GM19043 (cell line): ENCODE data around the gene PITPNB.

Experiments used
- ATAC-seq: cut with Tn5 transposase; IDR thresholded peaks from one replicate; pipeline ENCODE4 v1.9.1; 2021; ENCODE audit warnings: low read depth; ENCODE audit not compliant: unreplicated experiment

The PITPNB gene

DNA sequence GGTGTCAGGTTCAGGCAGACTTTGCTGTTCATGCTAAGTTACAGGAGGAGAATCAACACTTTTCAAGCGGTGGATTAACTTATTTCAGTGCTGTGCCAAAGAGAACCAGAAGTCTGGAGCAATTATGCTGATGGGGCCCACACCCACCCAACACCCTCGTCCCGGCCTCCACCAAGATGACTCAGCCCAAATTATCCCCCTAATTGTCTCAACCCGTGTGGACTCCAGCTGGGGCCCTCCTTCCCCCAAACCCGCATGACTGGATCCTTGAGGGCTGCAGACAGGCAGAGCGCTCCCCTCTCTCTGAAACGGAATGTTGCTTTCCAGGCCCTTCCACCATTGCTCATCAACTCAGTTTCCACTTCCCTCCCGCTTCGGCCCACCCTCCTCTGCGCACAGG, 82.9 kb downstream of the PITPNB start:
- no peak for ATAC-seq

DNA sequence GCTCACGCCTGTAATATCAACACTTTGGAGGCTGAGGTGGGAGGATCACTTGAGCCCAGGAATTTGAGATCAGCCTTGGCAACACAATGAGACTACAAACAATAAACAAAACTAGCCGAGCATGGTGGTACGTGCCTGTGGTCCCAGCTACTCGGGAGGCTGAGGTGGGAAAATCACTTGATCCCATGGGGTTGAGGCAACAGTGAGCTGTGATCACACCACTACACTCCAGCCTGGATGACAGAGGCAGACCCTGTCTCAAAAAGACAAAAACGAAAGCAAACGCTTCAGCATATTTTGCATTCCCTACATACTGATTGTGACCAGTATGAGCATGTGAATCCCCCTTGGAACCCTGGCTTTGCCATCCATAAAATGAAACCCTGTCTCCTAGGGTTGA, 83.6 kb downstream of the PITPNB start:
- no peak for ATAC-seq

DNA sequence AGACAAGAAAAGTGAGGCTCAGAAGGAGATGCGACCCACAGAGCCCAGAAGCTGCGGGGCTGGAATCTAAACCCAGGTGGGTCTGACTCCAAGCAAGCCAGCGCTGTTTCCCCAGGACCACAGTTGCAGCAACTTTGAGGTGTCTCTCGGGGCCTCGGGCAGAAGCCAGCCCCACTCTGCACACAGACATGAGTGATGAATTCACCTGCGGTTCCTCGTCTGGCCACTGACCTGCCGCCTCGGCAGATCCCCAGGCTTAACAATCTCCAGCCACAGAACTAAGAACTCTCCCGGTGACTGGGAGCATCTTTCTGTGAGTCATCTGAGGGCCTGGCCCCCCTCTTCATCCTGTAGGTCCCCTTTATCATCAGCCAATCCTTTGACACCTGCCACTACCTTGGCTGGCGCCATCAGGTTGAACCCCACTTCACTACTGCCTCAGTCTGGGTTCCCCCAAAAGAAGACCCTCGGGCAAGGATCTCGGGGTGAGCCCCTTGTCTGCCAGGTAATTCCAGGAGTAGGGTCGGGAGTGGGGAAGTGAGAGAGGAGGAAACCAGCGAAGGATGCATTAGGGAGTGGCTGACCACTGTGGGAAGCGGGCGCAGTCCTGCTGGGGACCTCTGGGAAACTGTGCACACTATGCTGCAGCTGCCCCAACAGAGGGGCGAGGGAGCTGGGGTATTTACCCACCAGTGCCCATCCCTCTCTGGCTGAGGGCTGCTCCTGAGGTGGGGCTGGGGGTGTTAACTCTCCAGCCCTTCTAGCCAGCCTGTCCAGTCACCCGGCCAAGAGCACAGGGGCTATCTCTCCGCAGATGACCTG, 84.5 kb downstream of the PITPNB start:
- ATAC-seq = no peak

DNA sequence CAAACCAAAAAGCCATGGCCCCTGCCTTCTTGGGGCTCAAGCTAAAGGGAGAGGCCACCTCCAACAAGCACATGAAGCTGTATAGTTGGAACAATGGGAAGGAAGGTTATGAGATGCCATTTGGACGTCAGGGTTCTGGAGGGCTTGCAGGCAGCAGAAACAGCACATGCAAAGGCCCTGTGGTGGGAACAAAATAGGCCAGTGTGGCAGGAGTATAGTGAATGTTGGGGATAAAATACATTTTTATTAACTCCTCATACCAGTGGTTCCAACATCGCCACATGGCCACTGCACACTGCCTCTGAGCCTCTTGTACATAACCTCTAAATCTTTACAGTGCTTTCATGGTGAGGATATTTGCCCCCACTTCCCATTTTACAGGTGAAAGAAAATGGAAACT, 85.3 kb downstream of the PITPNB start:
- ATAC-seq = no peak

DNA sequence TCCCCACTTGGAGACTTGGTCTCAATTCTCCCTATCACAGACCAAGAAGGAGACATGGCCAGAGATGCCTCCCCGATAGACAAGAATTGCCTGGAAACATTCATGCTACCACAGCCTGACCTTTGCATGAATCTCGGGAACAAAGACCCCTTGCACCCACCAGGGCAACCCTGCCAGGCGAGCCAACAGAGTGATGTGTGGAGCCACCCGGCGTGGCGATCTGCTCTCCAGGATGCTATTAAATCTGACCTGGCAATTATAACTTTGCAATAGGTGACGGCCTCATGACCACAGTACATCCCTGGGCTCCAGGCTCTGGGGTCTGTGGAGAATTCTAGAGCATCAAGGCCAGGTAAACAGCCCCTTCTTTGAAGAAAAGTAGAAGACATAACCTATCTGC, 86.5 kb downstream of the PITPNB start:
- no peak for ATAC-seq

DNA sequence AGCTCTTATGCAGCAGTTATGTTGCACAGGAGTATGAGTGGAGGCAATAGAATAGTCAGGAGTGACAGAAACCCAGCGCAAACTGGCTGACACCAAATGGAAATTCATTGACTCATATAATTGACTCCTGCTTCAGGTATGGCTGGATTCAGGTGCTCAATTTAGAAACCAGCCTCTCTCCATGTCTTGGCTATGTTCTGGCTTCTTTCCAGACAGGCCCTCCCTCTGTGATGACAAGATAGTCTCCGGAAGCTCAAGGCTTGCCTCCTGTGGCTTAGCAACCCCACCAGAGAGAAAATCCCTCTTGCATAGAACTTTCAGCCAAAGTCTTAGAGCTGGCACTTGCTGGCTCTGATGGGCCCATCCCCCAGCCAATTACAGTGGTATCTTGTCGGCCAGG, 89.4 kb downstream of the PITPNB start:
- ATAC-seq = no peak

DNA sequence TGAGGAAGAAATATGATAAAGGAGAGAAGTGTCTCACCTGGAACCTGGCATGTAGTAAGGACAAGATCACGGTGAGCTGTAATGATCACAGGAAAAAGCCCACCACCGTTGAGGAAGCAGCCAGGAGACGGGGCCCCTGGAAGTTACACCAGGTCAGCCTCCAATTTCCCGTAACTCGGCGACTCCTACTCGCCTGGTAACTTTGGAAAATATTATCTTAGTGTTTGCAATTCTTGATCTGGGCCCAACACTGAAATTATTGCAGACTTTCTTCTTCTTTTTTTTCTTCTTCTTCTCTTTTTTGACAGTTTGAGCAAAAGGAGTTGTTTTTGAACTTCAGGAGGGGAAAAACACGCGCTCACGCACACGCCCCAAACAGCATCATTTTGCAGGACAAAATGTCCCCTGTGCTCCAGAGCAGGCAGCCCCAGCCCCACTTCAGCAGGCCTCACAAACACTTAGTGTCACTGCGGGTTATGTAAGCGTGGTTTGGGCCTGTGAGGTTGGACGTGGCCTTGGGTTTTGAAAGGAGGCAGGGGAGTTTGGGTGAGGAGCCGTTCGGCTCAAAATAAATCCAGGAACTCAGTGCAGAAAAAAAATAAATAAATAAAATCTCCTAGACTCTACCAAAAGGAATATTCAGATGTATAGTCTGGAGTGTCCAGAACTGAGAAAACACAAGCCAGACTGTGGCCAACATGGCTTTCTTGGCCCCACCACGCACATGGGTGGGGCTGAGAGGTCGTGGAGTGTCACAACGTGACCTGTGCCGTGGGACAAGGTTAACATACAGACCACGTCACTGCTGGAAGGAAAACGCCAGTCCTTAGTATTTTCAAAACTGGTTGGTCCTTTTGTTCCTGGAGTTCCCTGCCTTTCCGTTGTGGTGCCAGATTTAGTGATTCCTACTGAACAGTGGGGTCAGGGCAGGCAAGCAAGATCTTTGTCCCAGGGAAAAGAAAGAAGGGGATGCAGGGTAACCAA, 91.2 kb downstream of the PITPNB start:
- ATAC-seq = no peak

DNA sequence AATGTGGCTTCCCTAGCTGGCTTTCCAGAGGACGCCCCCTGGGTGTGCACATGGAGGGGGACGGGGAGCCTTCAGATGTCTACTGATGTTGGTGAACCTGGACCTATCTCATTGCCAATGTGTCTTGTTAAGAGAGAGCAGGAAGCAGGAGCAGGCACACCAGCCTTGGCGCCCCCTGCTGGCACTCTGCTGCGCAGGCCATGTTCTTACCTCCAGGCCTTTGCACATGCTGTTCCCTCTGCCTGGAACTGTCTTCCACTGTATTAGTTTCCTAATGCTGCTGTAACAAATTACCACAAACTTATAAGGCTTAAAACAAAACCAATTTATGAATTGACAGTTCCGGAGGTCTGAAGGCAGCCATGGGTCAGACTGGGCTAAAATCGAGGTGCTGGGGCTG, 93.9 kb downstream of the PITPNB start:
- ATAC-seq = no peak

DNA sequence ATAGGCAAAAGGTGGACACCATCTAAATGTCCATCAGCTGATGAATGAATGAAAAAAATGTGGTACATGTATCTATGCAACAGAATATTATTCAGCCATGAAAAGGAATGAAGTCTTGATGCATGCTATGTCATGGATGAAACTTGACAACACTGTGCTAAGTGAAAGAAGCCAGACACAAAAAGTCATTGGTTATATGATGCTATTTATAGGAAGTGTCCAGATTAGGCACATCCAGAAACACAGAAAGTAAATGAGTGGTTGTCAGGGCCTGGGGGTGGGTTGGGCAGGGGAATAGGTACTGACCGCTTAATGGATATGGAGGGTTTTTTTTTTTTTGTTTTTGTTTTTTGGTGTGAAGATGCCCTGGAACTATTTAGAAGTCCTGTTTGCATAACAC, 95.8 kb downstream of the PITPNB start:
- no peak for ATAC-seq

DNA sequence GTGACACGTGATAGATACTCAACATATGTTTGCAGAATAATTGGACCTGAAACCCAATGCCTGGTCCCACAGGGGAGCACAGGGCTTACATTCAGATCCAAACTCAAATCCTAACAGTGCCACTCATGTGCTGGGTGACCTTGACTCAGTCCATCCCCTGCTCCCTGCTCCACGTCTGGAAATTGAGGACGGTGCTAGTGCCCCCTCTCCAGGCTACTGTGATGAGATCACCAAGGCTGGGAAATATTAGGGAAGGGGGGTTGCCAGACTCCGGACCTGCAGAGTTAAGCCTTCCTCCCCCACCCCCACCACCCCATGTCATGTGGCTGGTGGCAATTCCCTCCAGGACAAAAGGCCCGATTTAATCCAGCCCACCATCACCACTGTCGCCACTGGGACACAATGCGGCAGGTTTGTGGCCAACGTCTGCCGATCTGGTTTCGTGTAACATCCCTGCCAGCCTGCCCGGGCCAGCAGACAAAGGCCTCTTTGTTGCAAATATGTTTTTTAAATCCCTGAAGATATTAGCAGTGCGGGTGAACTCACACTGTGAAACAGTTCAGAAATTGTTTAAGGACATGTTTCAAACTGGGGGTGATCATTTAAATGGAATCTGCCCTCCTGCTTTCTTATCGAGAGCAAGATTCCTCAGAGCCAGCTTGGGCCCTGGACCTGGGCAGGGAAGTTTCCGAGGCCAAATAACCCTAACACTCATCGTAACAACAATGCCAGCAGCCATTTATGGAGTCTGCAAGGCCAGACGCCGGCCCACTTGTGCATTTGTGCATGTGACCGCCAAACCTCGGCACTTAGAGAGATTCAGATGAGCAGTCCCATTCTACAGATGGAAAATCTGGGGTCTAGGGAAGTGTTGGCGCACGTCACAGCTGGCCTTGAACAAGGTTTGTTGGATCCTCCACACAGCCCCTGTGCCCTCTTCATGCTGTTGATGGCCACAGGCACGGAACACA, 97.9 kb downstream of the PITPNB start:
- no peak for ATAC-seq

DNA sequence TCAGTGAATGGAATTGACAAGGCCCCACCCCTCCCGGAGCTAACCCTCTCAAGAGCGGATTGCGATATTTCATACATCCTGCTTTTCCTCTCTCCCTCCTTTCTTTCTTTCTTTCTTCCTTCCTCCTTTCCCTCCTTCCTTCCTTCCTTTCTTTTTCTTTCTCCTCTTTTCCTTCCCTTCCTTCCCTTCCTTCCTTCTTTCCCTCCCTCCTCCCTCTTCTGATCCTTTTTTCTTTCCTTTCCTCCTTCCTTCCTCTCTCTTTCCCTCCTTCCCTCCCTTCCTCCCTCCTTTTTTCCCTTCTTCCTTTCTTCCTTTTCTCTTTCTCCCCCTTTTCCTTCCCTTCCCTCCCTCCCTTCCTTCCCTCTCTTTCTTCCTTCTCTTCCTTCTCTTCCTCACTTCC, 102.5 kb downstream of the PITPNB start:
- no peak for ATAC-seq

DNA sequence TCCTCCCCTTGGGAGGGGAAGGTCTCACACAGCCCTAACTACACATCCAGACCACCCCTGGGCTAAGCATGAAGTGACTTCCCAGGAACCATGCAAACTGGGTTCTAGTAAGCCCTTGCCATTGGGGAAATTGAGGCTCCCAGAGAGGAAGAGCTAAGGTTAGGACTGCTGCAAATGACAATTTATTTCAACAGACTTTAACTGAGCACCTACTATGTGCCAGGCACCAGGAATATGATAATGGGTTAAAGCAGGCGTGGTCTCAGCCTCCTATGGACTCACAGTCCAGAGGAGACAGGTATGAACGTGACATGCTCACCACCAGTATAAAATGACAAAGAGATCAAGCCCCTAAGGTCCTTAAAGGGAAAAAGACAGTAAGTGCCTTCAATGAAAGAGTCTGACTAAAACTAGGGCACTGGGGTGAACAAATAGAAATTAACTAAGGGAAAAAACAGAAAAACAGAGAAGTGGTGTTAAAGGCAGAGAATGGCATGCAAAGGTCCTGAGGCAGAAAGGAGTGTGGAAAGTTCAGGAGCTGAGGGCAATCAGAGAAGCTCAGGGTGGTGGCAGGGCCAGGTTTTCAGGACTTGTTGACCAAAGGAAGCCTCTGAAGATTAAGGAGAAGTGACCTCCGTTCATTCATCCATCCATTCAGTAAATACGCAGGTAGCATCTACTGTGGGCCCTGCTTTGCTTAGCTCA, 103.1 kb downstream of the PITPNB start:
- no peak for ATAC-seq

DNA sequence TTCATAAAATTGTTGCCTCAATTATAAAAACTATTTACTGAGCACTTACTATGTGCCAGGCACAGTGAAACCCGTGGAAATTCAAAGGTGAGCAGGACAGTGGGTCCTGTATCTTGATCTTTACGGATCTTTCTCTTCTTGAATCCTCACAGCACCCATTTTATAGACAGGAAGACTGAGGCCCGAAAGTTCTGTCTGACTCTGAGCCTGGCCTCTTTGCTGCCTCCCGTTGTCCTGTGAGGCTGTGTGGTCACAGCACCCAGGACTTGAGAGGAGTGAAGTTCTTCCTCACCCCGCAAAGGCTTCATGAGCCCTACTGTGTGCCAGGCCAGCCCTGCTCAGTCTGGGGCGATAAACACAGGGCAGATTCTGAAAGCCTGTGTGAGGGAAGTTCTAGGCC, 104.1 kb downstream of the PITPNB start:
- ATAC-seq = no peak

DNA sequence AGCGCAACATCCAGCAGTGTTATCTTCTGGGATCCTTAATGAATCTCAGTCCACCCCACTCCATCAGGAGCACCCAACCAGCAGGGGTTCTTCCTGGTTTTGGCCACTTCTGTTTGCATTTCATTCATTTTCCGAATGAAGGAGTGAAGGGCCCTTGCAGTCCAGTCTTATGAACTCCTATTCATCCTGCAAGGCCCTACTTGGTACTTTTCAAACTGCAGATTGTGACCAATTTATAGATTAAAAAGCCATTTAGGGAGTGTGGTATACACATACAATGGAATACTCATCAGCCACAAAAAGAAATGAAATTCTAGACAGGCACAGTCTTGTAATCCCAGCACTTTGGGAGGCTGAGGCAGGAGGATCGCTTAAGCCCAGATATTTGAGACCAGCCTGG, 107.3 kb downstream of the PITPNB start:
- no peak for ATAC-seq

DNA sequence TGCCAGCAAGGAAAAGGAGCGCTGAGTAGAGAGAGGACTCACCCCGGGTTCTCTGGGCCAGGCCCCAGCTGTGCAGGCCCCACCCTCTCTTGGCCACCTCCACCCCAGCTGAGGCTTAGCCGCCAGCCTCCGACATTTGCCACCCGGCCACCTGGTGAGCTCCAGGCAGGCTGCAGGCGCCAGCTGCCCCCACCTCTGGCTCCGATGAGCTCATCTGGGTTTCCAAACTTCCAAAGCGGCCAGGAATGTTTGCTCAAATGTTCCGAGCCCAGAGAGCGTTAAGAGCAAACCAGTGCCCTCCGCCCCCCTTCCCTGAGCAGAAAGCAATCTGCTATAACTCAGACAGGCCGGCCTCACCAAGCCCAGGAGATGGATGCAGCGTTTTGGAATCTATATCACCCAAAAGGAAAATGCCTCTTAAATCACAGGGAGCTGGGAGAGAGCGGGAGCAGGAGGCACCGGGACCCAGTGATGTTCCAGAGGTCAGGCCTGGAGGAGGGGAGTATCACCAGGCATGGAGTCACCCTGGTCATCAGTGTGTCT, 108.4 kb downstream of the PITPNB start:
- no peak for ATAC-seq

DNA sequence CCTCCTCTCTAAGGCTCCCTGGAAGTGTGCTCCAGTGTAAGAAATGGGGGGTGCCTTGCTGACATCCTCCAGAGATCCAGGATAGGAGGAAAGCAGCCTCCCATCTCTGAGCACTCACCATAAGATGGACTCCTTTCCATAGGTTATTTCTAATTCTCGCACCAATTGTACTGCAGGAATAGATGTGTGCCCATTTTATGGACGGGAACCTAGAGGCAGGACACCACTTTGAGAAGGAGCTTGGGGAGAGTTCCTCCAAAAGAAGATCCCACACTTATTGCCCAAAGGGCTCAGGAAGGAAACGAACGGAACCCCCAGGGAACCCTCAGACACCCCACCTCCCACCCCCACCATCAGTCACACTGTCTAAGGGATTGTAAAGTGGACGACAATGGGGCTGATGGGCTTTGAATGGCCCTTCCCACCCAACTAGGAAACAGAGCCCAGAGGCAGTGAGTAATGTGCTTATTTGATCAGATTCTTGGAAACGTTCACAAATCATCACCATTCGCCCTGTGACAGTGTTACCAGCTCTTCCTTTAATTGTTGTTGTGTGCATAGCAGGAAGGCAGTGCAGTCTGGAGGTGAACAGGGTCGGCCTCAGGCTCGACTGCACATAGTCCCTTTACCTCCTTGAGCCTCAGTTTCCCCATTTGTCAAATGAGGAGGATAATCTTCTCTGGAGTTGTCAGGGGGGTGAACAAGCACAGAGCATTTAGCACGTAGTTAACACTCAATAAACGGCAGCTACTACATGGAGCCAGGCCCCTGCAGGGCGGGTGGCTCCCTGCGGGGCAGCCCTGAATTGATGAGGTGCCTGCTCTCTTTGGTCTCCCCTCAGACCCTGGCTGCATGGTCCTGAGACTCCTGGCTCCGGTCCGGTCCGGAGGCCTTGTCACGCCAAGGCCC, 109.1 kb downstream of the PITPNB start:
- ATAC-seq = no peak

DNA sequence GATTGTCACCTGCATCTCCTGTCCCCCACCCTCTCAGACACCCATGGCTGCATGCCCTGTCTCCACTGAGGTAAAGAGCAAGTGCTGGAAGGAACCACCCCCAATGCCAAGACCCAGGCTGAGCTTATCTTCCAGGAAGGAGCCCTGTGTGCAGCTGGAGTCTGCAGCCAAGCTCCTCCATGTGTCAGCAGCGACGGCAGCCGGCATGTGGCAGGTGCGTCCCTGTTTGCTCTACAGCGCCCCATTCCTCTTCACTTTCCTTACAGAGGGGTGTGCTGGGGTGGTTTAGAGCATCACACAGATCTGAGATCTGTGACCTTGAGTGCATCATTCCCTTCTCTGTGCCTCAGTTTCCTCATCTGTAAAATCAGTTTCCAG, 109.8 kb downstream of the PITPNB start:
- no peak for ATAC-seq

DNA sequence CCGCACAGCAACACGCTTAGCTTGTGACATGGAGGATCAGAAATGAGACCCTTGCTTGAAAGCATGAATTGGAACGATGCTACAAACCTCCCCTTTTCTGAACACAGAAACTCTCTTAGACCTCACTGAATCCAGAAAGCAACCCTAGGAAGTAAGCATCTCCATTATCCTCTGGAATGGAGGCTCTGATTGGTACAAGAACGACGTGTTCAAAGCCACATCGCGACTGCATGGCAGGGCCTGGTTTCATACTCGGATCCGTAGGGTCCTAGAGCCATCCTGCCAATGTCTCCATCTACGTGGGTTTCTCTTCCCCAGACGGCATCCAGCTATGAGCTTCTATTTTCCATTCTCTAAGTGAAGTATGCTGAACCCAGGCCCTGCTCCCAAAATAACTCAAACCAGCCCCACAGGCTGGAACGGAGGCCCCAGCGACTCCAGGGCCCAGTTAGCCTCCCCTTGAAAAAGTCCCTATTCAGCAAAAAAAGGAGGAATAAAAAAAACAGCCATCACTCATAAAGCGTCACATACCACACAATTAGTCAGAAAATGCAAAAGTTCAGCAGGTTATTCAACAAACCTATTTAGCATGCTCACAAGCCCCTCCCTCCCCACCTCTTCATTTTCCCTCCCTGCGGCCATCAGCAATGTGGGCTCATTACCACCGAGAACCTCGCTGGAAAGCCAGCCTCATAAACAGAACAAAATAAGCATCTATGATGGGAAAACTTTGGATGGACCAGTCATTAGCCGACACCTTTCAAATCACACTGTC, 110.4 kb downstream of the PITPNB start:
- ATAC-seq = no peak
